GM21515 (cell line): ENCODE measurements around the gene VPS45.
"Not testable (repeated sequence)": the region's sequence is repeated elsewhere in the genome, so short reads cannot be mapped to it uniquely, and the experiment has no call there.

Experiments used
- ATAC-seq: cut with Tn5 transposase; IDR thresholded peaks from one replicate; pipeline ENCODE4 v1.9.1; 2021; ENCODE audit not compliant: unreplicated experiment

VPS45 gene

GRCh38 chr1:150067184-150068108, at the start of gene VPS45:
Gene VPS45, plus strand, starts transcription at chr1:150067776. Its CDS starts 82 bp downstream, at chr1:150067858.
- peak; percentile 69 for ATAC-seq

- ATAC-seq: no peak
These were observed 49.4 kb upstream of the VPS45 start for GRCh38 chr1:150018165-150018564.

GRCh38 chr1:150020711-150021110, 46.9 kb upstream of the VPS45 start:
- no peak for ATAC-seq

GRCh38 chr1:150021191-150021694, 46.3 kb upstream of the VPS45 start:
- ATAC-seq: no peak

- no peak for ATAC-seq
These were observed 45.2 kb upstream of the VPS45 start for GRCh38 chr1:150022357-150022756.

GRCh38 chr1:150024156-150024555, 43.4 kb upstream of the VPS45 start:
- no peak for ATAC-seq

GRCh38 chr1:150028322-150028721, 39.3 kb upstream of the VPS45 start:
- no peak for ATAC-seq

- no peak for ATAC-seq
These were observed 33.2 kb upstream of the VPS45 start for GRCh38 chr1:150034336-150034735.

GRCh38 chr1:150049926-150050325, 17.6 kb upstream of the VPS45 start:
- no peak for ATAC-seq

GRCh38 chr1:150051089-150051373, 16.5 kb upstream of the VPS45 start:
- ATAC-seq: no peak

GRCh38 chr1:150051905-150052412, 15.6 kb upstream of the VPS45 start:
- ATAC-seq: not testable (repeated sequence)

GRCh38 chr1:150053926-150054325, 13.7 kb upstream of the VPS45 start:
- no peak for ATAC-seq

- not testable (repeated sequence) for ATAC-seq
These were observed 12.1 kb upstream of the VPS45 start for GRCh38 chr1:150055507-150055906.

- no peak for ATAC-seq
These were observed 11.2 kb upstream of the VPS45 start for GRCh38 chr1:150056407-150056806.

GRCh38 chr1:150060260-150060659, 7.3 kb upstream of the VPS45 start:
- ATAC-seq: no peak

- no peak for ATAC-seq
These were observed 5.9 kb upstream of the VPS45 start for GRCh38 chr1:150061632-150062101.

- no peak for ATAC-seq
These were observed 5.5 kb upstream of the VPS45 start for GRCh38 chr1:150062113-150062512.

- ATAC-seq: no peak
These were observed 2.2 kb upstream of the VPS45 start for GRCh38 chr1:150065184-150065871.

- no peak for ATAC-seq
These were observed 1.2 kb upstream of the VPS45 start for GRCh38 chr1:150066328-150066727.

GRCh38 chr1:150066838-150067183, 765 bp upstream of the VPS45 start:
- ATAC-seq: peak; percentile 26

GRCh38 chr1:150068109-150068435, 496 bp downstream of the VPS45 start:
- ATAC-seq: no peak

- no peak for ATAC-seq
These were observed 2.3 kb downstream of the VPS45 start for GRCh38 chr1:150069923-150070322.
